G401 (cell line): ENCODE results near the gene VEGFA. TPM values are rescaled to one million over a fixed set of nuclear protein-coding genes. Genes with fewer than 3 reads are reported as not detected.

Experiments
- DNase-seq: peaks from one replicate; pipeline ENCODE4 v3.0.0-alpha.2; 2015; ENCODE audit warnings: low spot score
- in situ Hi-C: cut with HindIII; loops from 2 replicates; pipeline ENCODE4 v1.10.0; 2016; ENCODE audit warnings: low sequenced_read_pairs, mixed read lengths
- total RNA-seq: library from RNA; depleted of rRNA; stranded (reverse); fragments of >200 nt; shearing (Covaris generic); gene quantifications from 2 replicates; pipeline ENCODE4 v1.2.3, GENCODE V29; 2014; rRNA removed

The VEGFA gene
- total RNA-seq, 1 experiment from 2014 or later, result 32.7 TPM

GRCh38 chr6:43828711-43829110 is 58.7 kb downstream of the VEGFA start:
- in situ Hi-C loops, result no loop called here

GRCh38 chr6:43829470-43829869 is 59.5 kb downstream of the VEGFA start:
- in situ Hi-C loops, result no loop called here
- no peak for DNase-seq

More at GRCh38 chr6:43828711-43829110, 58.7 kb downstream of the VEGFA start:
- no peak for DNase-seq

- no peak for DNase-seq
- in situ Hi-C loops, result no loop called here
These were observed 60.8 kb downstream of the VEGFA start for GRCh38 chr6:43830775-43831174.

- in situ Hi-C loops, result no loop called here
- no peak for DNase-seq
These were observed 61.2 kb downstream of the VEGFA start for GRCh38 chr6:43831191-43831590.

DNA sequence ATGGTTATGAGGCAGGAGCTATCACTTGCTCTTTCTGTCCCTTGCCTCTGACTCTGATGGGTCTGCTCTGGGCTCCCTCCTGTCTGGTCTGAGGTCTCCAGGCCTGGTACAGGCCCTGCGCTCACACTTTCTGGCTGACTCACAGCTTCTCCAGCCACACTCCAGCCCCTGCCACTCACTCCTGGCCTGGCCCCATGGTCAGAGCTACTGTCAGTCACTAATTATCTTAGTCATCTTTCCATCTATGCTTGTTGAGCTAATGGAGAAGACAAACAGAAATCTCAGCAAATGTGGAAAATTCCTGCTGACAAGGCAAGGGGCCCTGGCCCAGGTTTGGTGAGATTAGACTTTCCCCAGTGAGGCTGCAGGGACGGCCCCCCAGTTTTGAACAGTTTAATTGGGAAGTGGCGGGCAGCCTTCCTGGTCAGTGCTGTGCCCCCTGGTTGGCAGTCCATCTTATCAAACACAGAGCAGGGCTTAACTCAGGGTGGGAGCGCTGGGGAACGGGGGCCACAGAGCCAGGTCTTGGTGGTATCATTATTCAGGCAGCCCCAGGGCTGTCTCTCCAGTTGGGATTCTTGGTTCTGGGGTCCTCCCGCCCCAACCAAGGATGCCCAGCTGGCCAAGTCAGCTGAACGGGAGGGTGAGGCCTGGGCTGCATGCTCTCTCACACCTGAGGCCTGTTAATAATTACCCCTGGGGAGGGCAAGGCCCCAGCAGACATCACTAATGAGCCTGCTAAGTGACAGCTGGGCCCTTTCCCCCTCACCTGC is 63.4 kb downstream of the VEGFA start:
- no peak for DNase-seq
- in situ Hi-C loops, result no loop called here

DNA sequence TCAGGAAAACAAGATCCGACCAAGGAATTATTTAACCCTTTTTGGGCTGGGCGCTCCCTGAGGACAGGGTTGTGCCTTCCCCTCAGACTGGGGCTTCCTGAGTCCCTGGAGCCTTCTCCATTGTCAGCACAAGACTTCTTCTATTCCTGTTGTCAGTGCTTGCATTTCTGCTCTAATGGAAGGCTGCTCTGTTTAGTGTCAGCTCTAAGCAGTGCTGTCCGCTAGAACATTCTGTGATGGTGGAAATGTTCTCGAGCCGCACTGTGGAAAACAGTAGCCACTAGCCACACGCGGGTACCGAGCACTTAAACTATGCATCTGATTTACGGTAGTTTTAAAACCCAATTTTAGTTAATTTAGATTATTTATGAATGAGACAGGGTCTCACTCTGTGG is 64.0 kb downstream of the VEGFA start:
- in situ Hi-C loops, result no loop called here
- no peak for DNase-seq

GRCh38 chr6:43834528-43835155 is 64.6 kb downstream of the VEGFA start:
- no peak for DNase-seq
- in situ Hi-C loops, result no loop called here

DNA sequence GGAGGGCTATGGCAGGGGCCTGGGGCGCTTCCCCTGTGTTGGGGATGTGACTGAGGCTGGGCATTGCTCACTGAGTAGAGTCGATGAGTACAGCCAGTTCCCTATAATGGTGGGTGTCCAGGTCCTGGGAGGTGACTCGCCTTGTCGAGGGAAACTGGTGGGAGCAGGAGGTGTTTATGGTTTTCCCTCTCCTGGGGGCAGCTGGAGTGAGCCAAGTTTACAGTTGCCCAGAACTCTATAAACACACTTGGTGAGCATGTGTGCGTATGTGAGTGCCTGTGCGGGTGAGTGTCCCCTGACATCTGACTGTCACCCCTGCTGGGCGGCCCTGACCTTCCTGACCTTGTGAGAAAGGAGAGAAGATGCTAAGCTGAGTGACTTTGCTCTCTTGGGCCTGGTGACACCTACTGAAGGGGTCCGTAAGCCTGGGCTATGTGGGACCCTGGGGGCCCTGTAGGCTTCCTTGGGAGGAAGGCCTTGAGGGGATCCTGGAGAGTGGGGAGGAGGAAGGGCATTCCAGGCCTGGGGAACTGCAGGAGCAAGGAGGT is 65.9 kb downstream of the VEGFA start:
- in situ Hi-C loops, result no loop called here
- DNase-seq, result no peak

Other genes with a start within 250 kb of the VEGFA start
- gene XPO5, start 194.2 kb upstream of the VEGFA start, total RNA-seq, result 38.0 and 60.5 TPM in 2 replicates
- 8.2 and 16.9 TPM in 2 replicates for gene POLH, start 194.0 kb upstream of the VEGFA start, total RNA-seq
- 46.0 and 47.0 TPM in 2 replicates for gene GTPBP2, start 140.9 kb upstream of the VEGFA start, total RNA-seq
- gene MAD2L1BP, start 134.4 kb upstream of the VEGFA start, total RNA-seq, result 59.0 and 78.9 TPM in 2 replicates
- gene RSPH9, start 125.2 kb upstream of the VEGFA start, total RNA-seq, result 0.92 and 1.6 TPM in 2 replicates
- gene MRPS18A, start 82.4 kb upstream of the VEGFA start, total RNA-seq, result 70.5 and 89.4 TPM in 2 replicates